HG03342 (cell line): ENCODE results near the gene PRDM16.

Experiments used
- ATAC-seq: cut with Tn5 transposase; IDR thresholded peaks from one replicate; pipeline ENCODE4 v1.9.1; 2021; ENCODE audit warnings: mild to moderate bottlenecking, moderate library complexity; ENCODE audit not compliant: unreplicated experiment

PRDM16 gene

GRCh38 chr1:3174487-3175247 lies 105.7 kb downstream of the PRDM16 start:
- ATAC-seq: no peak

- ATAC-seq: no peak
Observed at GRCh38 chr1:3175486-3175885, 106.5 kb downstream of the PRDM16 start.

- ATAC-seq: no peak
Observed at GRCh38 chr1:3176028-3176427, 107.0 kb downstream of the PRDM16 start.

- ATAC-seq: no peak
Observed at GRCh38 chr1:3176820-3177219, 107.8 kb downstream of the PRDM16 start.

- ATAC-seq: no peak
Observed at GRCh38 chr1:3178279-3178678, 109.3 kb downstream of the PRDM16 start.

- ATAC-seq: no peak
Observed at GRCh38 chr1:3179471-3179870, 110.5 kb downstream of the PRDM16 start.

GRCh38 chr1:3180915-3181314 lies 111.9 kb downstream of the PRDM16 start:
- ATAC-seq: no peak

- ATAC-seq: no peak
Observed at GRCh38 chr1:3181956-3182355, 113.0 kb downstream of the PRDM16 start.

GRCh38 chr1:3183411-3183810 lies 114.4 kb downstream of the PRDM16 start:
- ATAC-seq: no peak

GRCh38 chr1:3183813-3184212 lies 114.8 kb downstream of the PRDM16 start:
- ATAC-seq: no peak

- no peak for ATAC-seq
Observed at GRCh38 chr1:3184666-3185065, 115.7 kb downstream of the PRDM16 start.

GRCh38 chr1:3185896-3186525 lies 117.0 kb downstream of the PRDM16 start:
- no peak for ATAC-seq

- no peak for ATAC-seq
Observed at GRCh38 chr1:3186526-3186921, 117.5 kb downstream of the PRDM16 start.

- no peak for ATAC-seq
Observed at GRCh38 chr1:3187415-3188149, 118.6 kb downstream of the PRDM16 start.

- no peak for ATAC-seq
Observed at GRCh38 chr1:3188150-3188971, 119.4 kb downstream of the PRDM16 start.

GRCh38 chr1:3190256-3191041 lies 121.4 kb downstream of the PRDM16 start:
- no peak for ATAC-seq

GRCh38 chr1:3192361-3192760 lies 123.4 kb downstream of the PRDM16 start:
- ATAC-seq: no peak

- ATAC-seq: no peak
Observed at GRCh38 chr1:3192825-3193224, 123.8 kb downstream of the PRDM16 start.

GRCh38 chr1:3193811-3194210 lies 124.8 kb downstream of the PRDM16 start:
- no peak for ATAC-seq

GRCh38 chr1:3194760-3195479 lies 125.9 kb downstream of the PRDM16 start:
- no peak for ATAC-seq
